Right kidney (tissue), 1 donor: ENCODE data around the gene ARHGEF10L.
A peak's percentile ranks its signal among the peaks of the same experiment; 100 is the strongest.

Experiments used
- DNase-seq: peaks from one replicate; pipeline ENCODE4 v3.0.0-alpha.2; 2016

Gene ARHGEF10L

DNA sequence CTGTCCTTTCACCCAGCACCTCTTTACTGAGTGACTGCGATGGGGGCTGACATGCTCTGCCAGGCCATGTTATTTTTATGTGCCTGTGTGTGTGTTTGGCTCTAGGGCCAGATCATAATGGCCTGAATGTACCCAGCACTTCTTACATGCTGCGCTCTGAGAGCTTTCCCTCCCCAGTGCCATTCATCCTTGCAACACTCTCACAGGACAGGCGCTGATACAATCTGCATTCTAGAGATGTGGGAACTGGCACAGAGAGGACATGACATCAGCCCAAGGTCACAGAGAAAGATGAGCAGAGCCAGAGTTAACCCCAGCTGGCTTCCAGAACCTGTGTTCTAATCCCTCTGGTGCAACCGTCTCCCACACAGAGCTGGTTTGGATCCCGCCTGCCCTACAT is 54.5 kb downstream of the ARHGEF10L start:
- no peak for DNase-seq

- DNase-seq, result no peak
Observed at GRCh38 chr1:17594690-17595601, 55.4 kb downstream of the ARHGEF10L start.

- DNase-seq, result no peak
Observed at GRCh38 chr1:17595602-17595925, 56.1 kb downstream of the ARHGEF10L start.

GRCh38 chr1:17596186-17596585 is 56.7 kb downstream of the ARHGEF10L start:
- no peak for DNase-seq

- DNase-seq, result no peak
Observed at GRCh38 chr1:17596651-17597509, 57.4 kb downstream of the ARHGEF10L start.

DNA sequence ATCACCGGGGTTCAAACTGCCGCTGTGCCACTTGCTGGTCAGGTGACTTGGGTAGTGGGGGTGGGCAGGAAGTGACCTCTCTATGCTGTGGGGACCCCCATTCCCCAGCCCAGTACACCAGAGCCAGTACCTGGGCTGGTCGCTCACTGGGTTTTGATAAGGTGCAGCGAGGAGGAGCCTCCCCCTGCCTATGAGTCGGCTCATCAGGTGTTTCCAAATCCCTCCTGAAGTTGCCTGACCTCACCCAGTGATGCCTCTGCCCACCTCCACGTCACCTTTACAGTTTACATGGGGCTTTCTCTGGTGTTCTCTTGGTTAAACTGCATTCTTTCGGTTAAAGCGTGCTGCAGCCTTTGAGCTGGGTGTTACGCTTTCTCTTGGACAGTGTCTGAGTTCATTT is 58.2 kb downstream of the ARHGEF10L start:
- DNase-seq, result no peak

DNA sequence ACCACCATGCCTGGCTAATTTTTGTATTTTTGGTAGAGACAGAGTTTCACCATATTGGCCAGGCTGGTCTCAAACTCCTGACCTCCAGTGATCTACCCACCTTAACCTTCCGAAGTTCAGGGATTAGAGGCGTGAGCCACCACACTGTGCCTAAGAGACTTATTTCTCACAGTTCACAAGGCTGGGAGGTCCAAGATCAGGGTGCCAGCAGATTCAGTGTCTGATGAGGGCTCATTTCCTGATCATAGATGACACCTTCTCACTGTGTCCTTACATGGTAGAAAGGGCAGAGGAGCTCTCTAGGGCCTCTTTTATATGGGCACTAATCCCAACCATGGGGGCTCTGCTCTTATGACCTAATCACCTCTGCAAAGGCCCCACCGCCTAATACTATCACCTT is 58.8 kb downstream of the ARHGEF10L start:
- DNase-seq, result no peak

GRCh38 chr1:17599291-17599953 is 59.9 kb downstream of the ARHGEF10L start:
- DNase-seq, result no peak

DNA sequence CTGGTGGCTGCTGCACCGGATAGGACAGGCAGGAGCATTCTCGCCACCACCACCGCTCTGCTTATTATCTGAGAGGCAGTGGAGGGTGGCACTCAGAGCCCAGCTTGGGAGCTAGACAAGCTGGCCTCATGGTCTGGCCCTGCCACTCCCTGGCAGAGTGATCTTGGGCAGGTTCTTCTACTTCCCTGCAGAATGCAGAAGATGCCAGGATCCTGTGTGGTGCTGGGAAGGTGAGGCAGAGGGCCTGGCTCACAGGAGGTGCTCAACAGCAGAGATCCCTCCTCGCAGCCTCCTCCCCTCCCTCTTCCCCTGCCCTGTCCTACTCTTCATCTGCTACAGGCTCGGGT is 60.4 kb downstream of the ARHGEF10L start:
- DNase-seq, result no peak

GRCh38 chr1:17600321-17600720 is 60.8 kb downstream of the ARHGEF10L start:
- DNase-seq, result no peak

DNA sequence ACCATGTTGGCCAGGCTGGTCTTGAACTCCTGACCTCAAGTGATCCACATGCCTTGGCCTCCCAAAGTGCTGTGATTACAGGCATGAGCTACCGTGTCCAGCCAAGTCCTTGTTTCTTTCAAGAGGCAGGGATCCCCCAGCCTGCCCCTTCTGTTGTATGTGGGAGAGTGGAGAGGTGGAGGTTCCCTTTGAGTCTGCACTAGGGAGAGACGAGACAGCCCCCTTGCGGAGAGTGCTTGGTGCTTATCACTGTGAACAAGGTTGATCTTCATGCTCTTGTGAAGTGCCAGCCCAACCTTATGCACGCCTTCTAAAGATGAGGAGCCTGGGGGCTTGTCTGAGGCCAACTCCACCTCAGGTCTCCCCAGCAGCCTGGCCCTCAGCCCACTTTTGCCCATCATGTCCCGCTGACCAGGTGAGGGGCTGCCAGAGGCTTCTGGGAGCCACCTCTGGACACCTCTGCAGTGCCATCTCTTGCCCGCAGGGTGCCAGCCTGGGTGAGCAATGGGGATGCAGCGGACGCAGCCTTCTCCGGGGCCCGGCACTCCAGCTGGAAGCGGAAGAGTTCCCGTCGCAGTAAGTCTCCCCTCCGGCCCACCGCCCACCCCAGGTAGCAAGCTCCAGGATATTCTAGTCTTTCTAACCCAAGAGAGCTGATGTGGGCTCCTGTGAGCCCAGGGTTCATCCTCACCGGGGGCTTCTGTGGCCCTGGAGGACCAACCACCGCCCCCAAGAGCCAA is 62.3 kb downstream of the ARHGEF10L start:
- no peak for DNase-seq

- no peak for DNase-seq
Observed at GRCh38 chr1:17603091-17603841, 63.8 kb downstream of the ARHGEF10L start.

- no peak for DNase-seq
Observed at GRCh38 chr1:17605582-17606344, 66.3 kb downstream of the ARHGEF10L start.

DNA sequence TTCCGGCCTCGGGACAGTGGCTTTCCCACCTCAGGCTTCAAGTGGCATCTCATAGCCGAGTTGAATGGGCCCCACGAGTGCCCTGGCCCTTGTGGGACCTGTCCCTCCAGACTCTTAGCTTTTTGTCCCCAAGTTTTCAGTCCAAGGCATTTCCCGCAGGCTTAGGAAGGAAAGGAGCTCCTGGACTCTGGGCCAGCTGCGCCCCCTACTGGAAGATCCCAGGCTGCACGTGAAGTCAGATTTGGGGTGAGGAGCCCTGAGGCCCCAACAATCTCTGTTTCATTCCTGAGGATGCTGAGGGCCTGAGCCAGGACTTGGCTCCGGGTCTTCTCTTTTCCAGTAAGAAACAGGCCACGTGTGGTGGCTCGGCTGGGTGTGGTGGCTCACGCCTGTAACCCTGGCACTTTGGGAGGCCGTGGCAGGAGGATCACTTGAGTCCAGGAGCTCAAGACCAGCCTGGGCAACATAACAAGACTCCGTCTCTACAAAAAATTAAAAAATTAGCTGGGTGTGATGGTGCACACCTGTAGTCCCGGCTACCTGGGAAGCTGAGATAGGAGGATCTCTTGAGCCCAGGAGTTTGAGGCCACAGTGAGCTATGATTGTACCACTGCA is 67.4 kb downstream of the ARHGEF10L start:
- peak; percentile 50 for DNase-seq

DNA sequence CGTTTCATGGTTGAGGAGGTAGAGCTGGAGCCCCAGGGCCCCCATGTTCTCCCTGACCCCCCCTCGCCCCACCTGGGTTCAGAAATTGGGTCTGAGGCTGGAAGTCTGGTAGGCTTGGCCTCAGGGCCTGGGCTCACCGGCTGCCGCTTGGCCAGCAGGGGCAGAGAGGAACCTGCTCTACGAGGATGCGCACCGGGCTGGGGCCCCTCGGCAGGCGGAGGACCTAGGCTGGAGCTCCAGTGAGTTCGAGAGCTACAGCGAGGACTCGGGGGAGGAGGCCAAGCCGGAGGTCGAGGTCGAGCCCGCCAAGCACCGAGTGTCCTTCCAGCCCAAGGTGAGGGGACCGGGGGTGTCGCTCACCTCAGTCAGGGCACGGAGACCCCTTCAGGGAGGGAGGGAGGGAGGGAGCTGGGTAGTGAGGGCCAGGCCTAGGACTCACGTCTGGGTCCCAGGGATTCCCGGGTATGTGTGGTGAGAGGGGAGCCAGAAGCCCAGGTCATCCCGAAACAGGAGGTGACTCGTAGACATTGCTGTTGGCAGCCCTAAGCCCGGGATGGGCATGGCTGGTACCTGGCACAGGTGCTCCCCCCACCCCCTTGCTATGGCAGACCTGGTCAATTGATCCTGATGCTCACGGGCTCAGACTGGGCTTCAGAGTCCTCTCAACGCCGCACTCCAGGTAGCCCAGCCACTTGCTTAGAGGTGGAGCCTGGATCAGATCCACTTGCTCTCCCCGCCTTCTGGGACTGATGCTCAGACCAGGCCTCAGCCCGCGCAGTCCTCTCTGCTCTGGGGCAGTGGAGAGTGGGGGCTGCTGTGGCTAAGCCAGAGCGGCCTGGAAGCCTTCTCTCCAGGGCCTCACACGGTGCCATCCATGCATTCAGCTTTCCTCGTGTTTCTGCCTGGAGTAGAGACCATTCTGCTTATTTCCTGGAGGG is 68.4 kb downstream of the ARHGEF10L start:
- no peak for DNase-seq

DNA sequence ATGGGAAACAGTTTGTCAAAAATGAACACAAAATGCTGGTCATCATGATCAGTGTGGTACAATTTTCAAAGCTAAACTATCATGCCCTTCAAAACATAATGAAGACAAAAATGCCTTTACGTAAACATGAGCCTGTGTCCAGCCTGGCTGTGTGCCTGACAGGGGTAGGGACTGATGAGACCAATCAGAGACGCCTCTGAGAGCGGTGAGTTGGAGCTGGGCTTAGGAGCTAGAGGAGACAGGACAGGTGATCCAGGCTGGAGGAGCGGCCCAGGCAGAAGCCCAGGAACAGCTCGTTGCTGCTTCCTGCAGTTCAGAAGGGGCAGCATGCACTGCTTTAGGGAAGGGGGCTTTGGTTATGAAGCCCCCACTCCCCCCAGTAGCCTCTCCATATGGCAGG is 70.0 kb downstream of the ARHGEF10L start:
- DNase-seq, result no peak

GRCh38 chr1:17610085-17610484 is 70.6 kb downstream of the ARHGEF10L start:
- no peak for DNase-seq

GRCh38 chr1:17610713-17611112 is 71.2 kb downstream of the ARHGEF10L start:
- DNase-seq, result no peak

DNA sequence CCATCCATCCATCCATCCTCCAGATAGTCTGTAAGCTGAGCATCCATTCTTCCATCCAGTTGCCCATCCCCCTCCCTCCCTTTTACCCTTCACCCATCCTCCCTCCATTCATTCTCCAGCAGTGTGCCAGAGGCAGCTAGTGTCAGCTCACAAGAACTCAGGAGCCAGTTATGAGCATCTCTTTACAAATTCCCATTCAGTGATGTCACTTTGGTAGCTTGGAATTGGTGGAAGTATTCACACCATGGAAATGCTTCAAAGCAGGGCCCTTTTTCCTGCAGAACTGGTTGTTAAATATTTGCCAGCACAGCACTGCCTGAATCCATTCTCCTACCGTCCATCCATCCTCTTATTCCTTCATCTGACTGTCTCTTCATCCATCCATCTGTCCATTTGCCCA is 72.5 kb downstream of the ARHGEF10L start:
- no peak for DNase-seq
